ENCODE data around the gene ZNF511. TPM values are rescaled to one million over a fixed set of nuclear protein-coding genes. Genes with fewer than 3 reads are reported as not detected.

The ZNF511 gene
- total RNA-seq, 1 experiment from 2014 or later = 89.4 TPM

- H3K23me2 ChIP-seq (ENCODE audit: insufficient read length, low read depth, low read length, poor library complexity, severe bottlenecking) = peaks cover 7% of the 10 kb centered on the region
- no peak overlapping the region for H4K8ac ChIP-seq (replicated peaks; ENCODE audit: insufficient read length, low read depth, low read length)
- TF ChIP-seq CTCF (conservative IDR thresholded peaks at IDR 0.05) = no peak
- H3T11ph ChIP-seq (ENCODE audit: low read length) = no peak overlapping the region
- no peak overlapping the region for H3K9ac ChIP-seq (ENCODE audit: extremely low read depth, insufficient read length, low read length)
- H3K27me3 ChIP-seq (ENCODE audit: insufficient read depth, low read length) = no peaks in the 10 kb centered on the region; the same call in 1 of the 2 replicates
- H2BK20ac ChIP-seq (ENCODE audit: low read depth, low read length, poor library complexity, severe bottlenecking) = no peak overlapping the region
- no peak overlapping the region for H2BK12ac ChIP-seq (ENCODE audit: insufficient read length, low read depth, low read length)
- no peaks in the 10 kb centered on the region for H3K4me1 ChIP-seq (ENCODE audit: insufficient read depth, low read length)
- H2BK5ac ChIP-seq (ENCODE audit: insufficient read length, low read length) = no peak overlapping the region
- no peak overlapping the region for H3K18ac ChIP-seq (ENCODE audit: insufficient read length, low read depth, low read length)
- H4K91ac ChIP-seq (ENCODE audit: insufficient read length, low read depth, low read length) = no peak overlapping the region
- Mint-ChIP-seq H3K27ac (peak overlapping the region in 1 of 3 experiments; percentile 55; a peak in 1 of 7 replicates), H3K27me3 (ENCODE audit: low read depth) (peaks cover 11% of the 10 kb centered on the region), H3K4me1 (peaks cover 3 to 7% of the 10 kb centered on the region in 2 experiments; a peak in 3 of 4 replicates), H3K4me3 (no peak overlapping the region), H3K36me3 (ENCODE audit: insufficient read depth in 1 of 3, low read depth in 3 of 3) (peaks cover 7 to 28% (median 17%) of the 10 kb centered on the region in 3 experiments; a peak in 6 of 7 replicates), H3K9me3 (no peaks in the 10 kb centered on the region)
- H3K4me2 ChIP-seq (ENCODE audit: insufficient read depth, insufficient read length, low read length) = no peak overlapping the region
- no peak overlapping the region for H2AFZ ChIP-seq (ENCODE audit: low read length)
- no peak overlapping the region for H2BK120ac ChIP-seq (ENCODE audit: low read depth, low read length, poor library complexity, severe bottlenecking)
- no peak overlapping the region for H3K14ac ChIP-seq (ENCODE audit: insufficient read depth, low read length)
- no peak overlapping the region for H3K4ac ChIP-seq (ENCODE audit: low read depth, low read length)
- no peaks in the 10 kb centered on the region for H4K20me1 ChIP-seq (ENCODE audit: control insufficient read depth, insufficient read depth, insufficient read length)
- no peak for DNase-seq
- H3K9me3 ChIP-seq (ENCODE audit: control insufficient read depth, low read depth, low read length) = no peaks in the 10 kb centered on the region
- no peak overlapping the region for H3K27ac ChIP-seq (ENCODE audit: insufficient read length, low read depth, low read length)
- no peak overlapping the region for H3K23ac ChIP-seq (ENCODE audit: insufficient read length, low read depth, low read length)
- no peaks in the 10 kb centered on the region for H3K79me1 ChIP-seq (ENCODE audit: insufficient read depth, low read depth, low read length, poor library complexity, severe bottlenecking)
- no peak overlapping the region for H2AK5ac ChIP-seq (ENCODE audit: insufficient read length, low read length)
- H3K56ac ChIP-seq (ENCODE audit: insufficient read length, low read depth, low read length) = no peak overlapping the region
- no peaks in the 10 kb centered on the region for H3K79me2 ChIP-seq (ENCODE audit: insufficient read depth, low read length)
- no peak overlapping the region for H2BK15ac ChIP-seq (ENCODE audit: low read depth, low read length)
- WGBS (ENCODE audit: extremely low coverage, insufficient read length, low lambda C conversion rate) = no CpG with 5 or more reads among the region's 19 CpGs
- no peak overlapping the region for H4K5ac ChIP-seq (ENCODE audit: insufficient read length, low read depth, low read length)
Measured at GRCh38 chr10:133278577-133279265, 30.0 kb upstream of the ZNF511 start.
